OCI-M1 (cell line): Measurements from ENCODE around the gene HOXA7.

Experiments used
- DNase-seq: peaks from one replicate; lab custom pipeline; 2025; lab: John Stamatoyannopoulos, UW

HOXA7 gene

GRCh38 chr7:27159266-27160144 is 3.0 kb upstream of the HOXA7 start:
- DNase-seq, result no peak

DNA sequence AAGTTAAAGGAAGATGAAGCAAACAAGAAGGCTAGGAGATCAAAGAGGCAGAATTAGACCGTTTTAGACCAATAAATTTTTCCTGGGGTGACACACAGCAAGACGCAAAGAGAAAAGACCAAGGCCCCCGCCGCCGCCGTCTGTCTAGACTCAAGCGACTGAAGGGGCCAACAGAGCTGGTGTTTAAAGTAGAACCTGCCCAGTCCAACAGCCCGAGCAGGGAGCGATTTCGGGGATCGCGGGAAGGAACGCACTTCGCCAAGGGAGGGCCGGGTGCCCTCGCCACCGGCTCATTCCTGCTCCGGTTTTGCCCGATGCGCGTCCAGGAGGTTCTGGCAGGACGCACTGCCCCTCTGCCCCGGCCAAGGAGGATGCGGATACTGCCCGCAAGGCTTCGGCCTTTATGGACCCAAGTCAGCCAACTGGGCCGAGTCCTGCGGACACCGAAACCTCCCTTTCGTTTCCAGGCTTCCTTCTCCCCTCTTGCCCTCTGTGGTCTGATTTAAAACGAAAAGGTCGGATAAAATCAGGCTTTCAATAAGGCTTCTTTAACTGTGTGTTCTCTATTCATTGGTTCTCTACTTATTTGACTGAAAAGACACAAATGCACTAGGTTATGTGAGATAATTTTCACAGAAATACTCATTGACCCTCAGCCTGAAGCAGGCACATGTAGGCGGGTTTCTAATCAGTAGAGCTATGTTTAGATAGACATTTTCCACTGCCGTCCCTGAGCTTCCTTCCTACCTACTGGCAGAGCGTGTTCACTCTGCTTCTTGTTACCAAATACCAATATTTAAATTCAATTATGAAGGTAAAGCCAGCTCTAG is 2.2 kb upstream of the HOXA7 start:
- no peak for DNase-seq

- DNase-seq, result no peak
Measured at GRCh38 chr7:27157702-27158431, 1.4 kb upstream of the HOXA7 start.

GRCh38 chr7:27156916-27157701 is 634 bp upstream of the HOXA7 start:
- no peak for DNase-seq

GRCh38 chr7:27155816-27156507 is 513 bp downstream of the HOXA7 start:
- DNase-seq, result no peak

- DNase-seq, result no peak
Measured at GRCh38 chr7:27154901-27155815, 1.3 kb downstream of the HOXA7 start.

DNA sequence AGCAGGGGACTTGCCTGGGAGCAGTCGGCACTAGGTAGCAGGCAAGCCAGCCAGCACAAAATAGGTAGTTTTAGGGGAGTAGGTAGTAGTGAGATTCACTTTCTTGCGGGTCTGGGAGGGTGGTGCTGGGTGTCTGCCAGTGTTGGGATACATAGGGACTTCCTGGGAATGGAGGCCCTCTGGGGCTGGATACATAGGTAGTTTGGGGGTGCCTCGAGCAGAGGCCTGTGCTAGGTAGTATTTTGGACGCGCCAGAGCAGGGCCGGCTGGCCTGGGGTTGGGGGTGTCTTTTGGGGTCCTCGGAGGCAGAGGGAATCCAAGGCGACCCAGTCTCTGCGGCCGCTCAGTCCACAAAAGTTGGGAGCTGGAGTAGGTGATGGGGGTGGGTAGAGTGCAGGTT is 2.1 kb downstream of the HOXA7 start:
- no peak for DNase-seq

DNA sequence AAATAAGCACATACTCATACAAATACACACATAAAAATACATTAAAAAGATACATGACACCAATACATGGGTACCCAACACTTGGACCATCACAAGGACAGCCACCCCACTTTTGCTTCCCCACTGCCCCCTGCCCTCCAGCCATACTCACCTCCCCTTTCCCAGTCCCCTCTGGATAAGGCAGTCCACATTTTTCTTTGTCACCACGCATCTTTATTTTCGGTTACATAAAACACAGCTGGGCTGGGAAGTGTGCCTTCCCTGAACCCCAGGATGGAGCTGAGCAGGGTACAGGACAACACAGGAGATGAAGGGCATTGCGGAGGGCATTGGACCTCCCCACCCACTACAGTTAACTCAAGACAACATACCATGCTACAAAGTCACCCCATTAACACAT is 2.9 kb downstream of the HOXA7 start:
- DNase-seq, result no peak

DNA sequence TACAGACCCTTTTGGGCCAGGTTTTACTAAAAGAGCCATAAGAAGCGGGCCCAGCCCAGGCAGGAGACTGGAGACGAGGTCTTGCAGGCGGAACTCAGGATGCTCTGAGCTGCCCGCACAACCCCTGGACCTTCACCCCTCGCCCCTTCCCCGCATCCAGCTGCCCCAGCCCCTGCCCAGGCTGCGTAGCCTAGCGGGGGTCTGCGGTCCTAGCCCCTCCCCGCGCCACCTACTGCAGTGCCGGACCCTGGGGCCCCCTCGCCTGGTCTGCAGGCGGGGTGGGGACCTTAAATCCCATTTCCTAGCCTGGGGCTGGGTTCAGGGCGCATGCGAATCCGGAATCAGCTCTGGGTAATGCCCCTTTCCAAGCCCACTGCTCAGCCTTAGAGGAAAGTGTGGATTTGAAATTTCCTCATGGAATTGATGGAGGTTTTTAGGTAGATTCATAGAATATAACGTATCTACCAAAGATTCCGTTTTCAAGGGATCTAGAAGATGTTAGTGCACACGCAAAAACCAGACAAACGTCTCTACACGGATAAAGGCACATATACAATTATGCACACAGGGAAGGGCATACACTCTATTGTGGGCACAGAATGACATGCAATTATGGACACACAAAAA is 3.5 kb downstream of the HOXA7 start:
- no peak for DNase-seq

- no peak for DNase-seq
Measured at GRCh38 chr7:27151931-27152815, 4.3 kb downstream of the HOXA7 start, which contains the start of gene HOXA3. Gene HOXA3 (minus strand): TSS chr7:27152583. CDS start chr7:27110640, 41,943 bp downstream.

- DNase-seq, result no peak
Measured at GRCh38 chr7:27151341-27151930, 5.0 kb downstream of the HOXA7 start.

- DNase-seq, result peak; percentile 65
Measured at GRCh38 chr7:27150568-27151340, 5.7 kb downstream of the HOXA7 start.

DNA sequence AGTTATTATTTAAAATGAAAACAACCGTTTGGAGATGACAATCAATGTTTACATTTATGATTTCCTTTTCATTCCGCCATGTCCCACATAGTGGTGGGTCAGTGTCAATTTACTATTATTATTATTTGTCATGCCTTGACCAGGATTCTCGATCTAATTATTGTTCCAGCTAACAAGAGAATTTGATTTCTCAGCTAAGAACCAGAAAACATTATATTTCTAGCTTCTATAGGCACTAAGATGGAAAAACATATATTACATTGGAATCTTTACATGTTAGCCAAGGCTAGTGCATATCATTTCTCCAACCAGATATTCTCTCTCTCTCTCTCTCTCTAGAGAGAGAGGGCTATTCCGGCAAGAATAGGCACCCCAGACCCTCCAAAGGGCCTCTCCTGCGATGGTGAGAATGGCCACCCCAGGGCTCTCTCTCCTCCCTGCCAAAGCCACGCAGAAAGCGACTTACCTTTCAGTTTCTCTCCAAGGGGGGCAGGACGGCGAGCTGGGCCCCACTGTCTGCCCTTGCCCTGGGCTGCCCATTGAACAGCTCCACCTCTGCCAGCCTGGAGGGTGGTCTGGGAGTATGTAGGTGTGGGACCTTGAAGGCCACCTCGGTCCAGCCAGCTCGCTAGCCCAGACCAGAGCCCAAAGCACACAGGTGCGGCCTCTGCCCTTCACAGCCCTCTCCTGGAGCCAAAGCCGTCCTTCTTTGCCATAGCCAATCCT is 6.5 kb downstream of the HOXA7 start:
- DNase-seq, result no peak

- no peak for DNase-seq
Measured at GRCh38 chr7:27148756-27149641, 7.5 kb downstream of the HOXA7 start.

DNA sequence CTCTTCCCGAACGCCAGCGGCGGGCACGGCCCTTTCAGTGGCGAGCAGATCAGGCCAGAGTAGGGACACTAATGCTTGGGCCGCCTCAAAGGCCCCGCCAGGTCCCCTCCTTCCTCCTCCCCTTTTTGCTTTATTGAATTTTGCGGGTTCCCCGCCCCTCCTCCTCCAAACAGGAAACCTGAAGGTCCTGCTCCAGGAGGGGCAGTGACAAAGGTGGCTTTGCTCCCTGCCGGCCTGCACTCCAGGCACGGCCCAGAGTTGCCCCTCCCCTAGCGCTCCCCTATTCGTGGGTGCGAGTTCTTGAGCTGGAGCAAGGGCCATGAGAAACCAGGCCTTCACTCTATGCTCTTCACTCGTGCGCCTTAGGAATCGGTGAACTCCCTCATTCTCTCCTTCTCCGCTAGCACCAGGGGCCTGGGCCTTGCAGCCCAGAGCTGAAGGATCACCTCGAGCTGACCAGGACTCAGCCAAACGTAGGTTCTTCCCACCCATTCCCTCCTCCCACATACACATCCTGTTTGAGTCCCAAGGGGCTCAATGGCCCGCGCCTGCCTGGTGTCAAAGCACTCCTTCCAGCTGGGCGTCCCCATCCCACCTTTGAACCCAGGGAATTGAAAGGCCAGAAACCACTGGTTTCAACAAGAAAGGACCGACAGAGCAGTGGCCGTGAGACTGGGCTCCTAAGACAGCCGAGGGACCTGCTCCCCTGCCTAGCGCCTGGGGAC is 8.3 kb downstream of the HOXA7 start:
- DNase-seq, result no peak
